Ishikawa (cell line): ENCODE data around the gene GOT2.

Experiments used
- CEBPB ChIP-seq: IDR thresholded peaks from 2 replicates; pipeline ENCODE4 v1.6.1; 2012
- CREB1 ChIP-seq: IDR thresholded peaks from 2 replicates; pipeline ENCODE4 v1.6.1; 2012; ENCODE audit warnings: low read depth
- EGR1 ChIP-seq: IDR thresholded peaks from 2 replicates; pipeline ENCODE4 v1.6.1; 2012
- EP300 ChIP-seq: IDR thresholded peaks from 2 replicates; pipeline ENCODE4 v1.6.1; 2012; ENCODE audit warnings: borderline replicate concordance
- FOXM1 ChIP-seq: IDR thresholded peaks from 2 replicates; pipeline ENCODE4 v1.6.1; 2012; ENCODE audit warnings: low read depth, borderline replicate concordance
- MAX ChIP-seq: IDR thresholded peaks from 2 replicates; pipeline ENCODE4 v1.6.1; 2012
- NFIC ChIP-seq: IDR thresholded peaks from 2 replicates; pipeline ENCODE4 v1.6.1; 2012
- RAD21 ChIP-seq: IDR thresholded peaks from 2 replicates; pipeline ENCODE4 v1.6.1; 2012; ENCODE audit warnings: low read depth
- REST ChIP-seq: IDR thresholded peaks from 2 replicates; pipeline ENCODE4 v1.6.1; 2012; ENCODE audit warnings: low read depth, mild to moderate bottlenecking
- TAF1 ChIP-seq: IDR thresholded peaks from 2 replicates; pipeline ENCODE4 v1.6.1; 2012; ENCODE audit warnings: low read depth, mild to moderate bottlenecking
- TCF12 ChIP-seq: IDR thresholded peaks from 2 replicates; pipeline ENCODE4 v1.6.1; 2012; ENCODE audit warnings: low read depth
- TEAD4 ChIP-seq: IDR thresholded peaks from 2 replicates; pipeline ENCODE4 v1.6.1; 2012
- USF1 ChIP-seq: IDR thresholded peaks from 2 replicates; pipeline ENCODE4 v1.6.1; 2012
- YY1 ChIP-seq: IDR thresholded peaks from 2 replicates; pipeline ENCODE4 v1.6.1; 2012; ENCODE audit warnings: low read depth
- ZBTB7A ChIP-seq: IDR thresholded peaks from 2 replicates; pipeline ENCODE4 v1.6.1; 2012; ENCODE audit warnings: low read depth

Gene GOT2

GRCh38 chr16:58756650-58757332 lies 22.7 kb upstream of the GOT2 start:
- TF ChIP-seq MAX (no peak), ZBTB7A (no peak), YY1 (no peak), USF1 (no peak), EP300 (no peak), EGR1 (no peak), RAD21 (no peak), CREB1 (no peak), FOXM1 (no peak), NFIC (no peak), TCF12 (no peak)

GRCh38 chr16:58755989-58756649 lies 22.0 kb upstream of the GOT2 start:
- TF ChIP-seq RAD21 (peak; percentile 90), EP300 (no peak)

- TF ChIP-seq USF1: no peak
- TF ChIP-seq ZBTB7A: no peak
- no peak for TF ChIP-seq CREB1
- TF ChIP-seq MAX: no peak
- TF ChIP-seq EP300: no peak
- TF ChIP-seq TCF12: no peak
Measured at GRCh38 chr16:58753711-58754134, 19.6 kb upstream of the GOT2 start.

GRCh38 chr16:58744497-58744896 lies 10.4 kb upstream of the GOT2 start:
- TF ChIP-seq NFIC: no peak
- TF ChIP-seq TAF1: no peak
- no peak for TF ChIP-seq TEAD4
- no peak for TF ChIP-seq EGR1
- no peak for TF ChIP-seq RAD21
- no peak for TF ChIP-seq EP300
- TF ChIP-seq CEBPB: no peak
- TF ChIP-seq USF1: no peak
- TF ChIP-seq ZBTB7A: no peak
- no peak for TF ChIP-seq MAX
- TF ChIP-seq REST: no peak
- no peak for TF ChIP-seq TCF12
- TF ChIP-seq YY1: no peak
- TF ChIP-seq CREB1: no peak

GRCh38 chr16:58741976-58742375 lies 7.9 kb upstream of the GOT2 start:
- no peak for TF ChIP-seq YY1
- TF ChIP-seq EP300: no peak
- no peak for TF ChIP-seq TAF1

GRCh38 chr16:58741166-58741565 lies 7.0 kb upstream of the GOT2 start:
- TF ChIP-seq CREB1: no peak
- TF ChIP-seq TCF12: no peak
- no peak for TF ChIP-seq CEBPB
- TF ChIP-seq FOXM1: no peak
- no peak for TF ChIP-seq EP300
- no peak for TF ChIP-seq NFIC
- TF ChIP-seq REST: no peak
- TF ChIP-seq ZBTB7A: no peak
- TF ChIP-seq TEAD4: no peak
- TF ChIP-seq YY1: no peak
- TF ChIP-seq EGR1: no peak
